Measurements from ENCODE around the gene NMB.

NMB gene

DNA sequence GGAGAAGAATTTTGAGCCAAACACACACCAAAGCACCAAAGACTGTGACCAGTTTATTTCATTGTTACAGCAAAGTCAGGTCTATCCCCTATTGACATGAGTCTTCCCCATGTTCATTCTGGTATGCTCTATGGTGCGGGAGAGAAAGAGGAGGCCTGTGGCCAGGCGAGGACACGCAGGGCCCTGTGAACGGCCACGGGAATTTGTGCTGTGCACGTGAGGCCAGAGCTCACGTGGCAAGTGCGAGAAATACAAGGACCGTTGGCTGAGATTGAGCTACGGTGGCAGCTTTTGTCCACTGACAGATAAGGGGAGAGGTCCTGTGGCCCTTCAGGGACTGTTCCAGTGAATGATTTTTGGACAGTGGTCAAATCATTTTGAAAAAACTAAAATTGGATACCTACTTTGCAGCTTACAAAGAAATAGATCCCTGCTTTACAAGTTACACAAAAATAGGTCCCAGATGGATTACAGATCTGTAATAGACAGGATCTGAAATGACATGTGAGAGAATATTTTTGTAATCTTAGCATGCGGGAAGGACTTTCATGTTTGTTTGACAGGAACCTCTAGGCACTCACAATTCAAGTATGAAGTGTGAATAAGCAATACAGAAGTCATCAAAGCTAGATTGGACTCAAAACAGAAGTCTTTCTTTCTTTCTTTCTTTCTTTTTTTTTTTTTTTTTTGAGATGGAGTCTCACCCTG, 48.0 kb downstream of the NMB start:
- no peak for DNase-seq

- no peak for DNase-seq
Observed at GRCh38 chr15:84608707-84609284, 49.2 kb downstream of the NMB start.

DNA sequence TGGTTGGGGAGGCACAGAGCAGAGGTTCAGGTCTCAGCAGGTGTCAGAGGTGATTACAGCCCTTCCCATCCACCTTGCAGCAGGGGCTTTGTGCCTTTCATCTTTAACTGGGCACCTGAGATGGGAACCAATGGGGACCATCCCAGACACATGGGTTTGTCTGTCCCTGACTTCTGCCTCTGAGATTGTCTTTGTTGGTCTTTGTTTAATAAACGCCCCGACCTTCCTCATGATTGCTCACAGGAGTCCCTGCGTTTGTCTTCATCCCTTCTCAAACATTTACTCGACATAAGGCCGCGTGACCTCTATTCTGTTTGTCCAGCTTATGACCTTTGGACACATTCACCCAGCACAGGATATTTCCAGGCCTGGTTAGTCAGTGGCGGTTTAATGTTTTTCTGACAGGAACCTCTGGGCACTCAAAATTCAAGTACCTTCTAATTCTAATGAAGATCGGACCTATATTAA, 51.3 kb downstream of the NMB start:
- no peak for DNase-seq

GRCh38 chr15:84605554-84605882, 52.5 kb downstream of the NMB start:
- DNase-seq = no peak

Measured in fibroblast of skin of abdomen (primary cell).